Vagina (tissue), 2 donors: ENCODE results near the gene TTC22. TPM values are rescaled to one million over a fixed set of nuclear protein-coding genes. Genes with fewer than 3 reads are reported as not detected.

ENCODE experiments used
- DNase-seq, 2 donors: peaks; one replicate each; pipeline ENCODE4 v3.0.0-alpha.2; 2017; ENCODE audit errors: extremely low spot score in 2 of 2
- H3K27ac ChIP-seq: fragments of 200-600 bp; sonication (generic); one replicate; pipeline ENCODE4 v1.5.1; 2019
- H3K27me3 ChIP-seq: fragments of 200-600 bp; sonication (generic); one replicate; pipeline ENCODE4 v1.5.1; 2019
- H3K36me3 ChIP-seq, 2 donors: fragments of 200-600 bp; sonication (generic); one replicate each; pipeline ENCODE4 v1.5.1; 2017 to 2019
- H3K4me1 ChIP-seq: fragments of 200-600 bp; sonication (generic); one replicate; pipeline ENCODE4 v1.5.1; 2019
- H3K4me3 ChIP-seq, 2 donors: fragments of 200-600 bp; sonication (generic); 1 replicate in 1 of 2; 2 replicates in 1 of 2; pipeline ENCODE4 v1.5.1; 2016 to 2019
- H3K9me3 ChIP-seq: fragments of 200-600 bp; sonication (generic); one replicate; pipeline ENCODE4 v1.5.1; 2019
- CTCF ChIP-seq, 3 experiments: fragments of 450-650 bp in 2 of 3; fragments of 200-600 bp in 1 of 3; sonication (generic) in 1 of 3; IDR thresholded peaks; one replicate each; pipeline ENCODE4 v1.5.1; 2017 to 2019; ENCODE audit warnings: antibody characterized with exemption in 3 of 3, mild to moderate bottlenecking in 2 of 3, moderate library complexity in 2 of 3
- POLR2A ChIP-seq, 2 donors: fragments of 450-650 bp; IDR thresholded peaks; one replicate each; pipeline ENCODE4 v1.6.1; 2017; ENCODE audit warnings: antibody characterized with exemption in 2 of 2, mild to moderate bottlenecking in 2 of 2, moderate library complexity in 2 of 2
- POLR2AphosphoS5 ChIP-seq, 2 donors: sonication (generic); formaldehyde crosslinking; IDR thresholded peaks; one replicate each; pipeline ENCODE4 v1.9.0; 2017; ENCODE audit warnings: antibody characterized with exemption in 2 of 2, mild to moderate bottlenecking in 2 of 2, low read depth in 1 of 2; ENCODE audit not compliant: insufficient read depth in 1 of 2
- intact Hi-C: fragments of 100-400 bp; cut with DNase I; formaldehyde crosslinking; loops from one replicate; pipeline ENCODE4 v1.15.1; 2023
- total RNA-seq: library from RNA; depleted of rRNA; stranded (reverse); fragments of >200 nt; gene quantifications from one replicate; pipeline ENCODE4 v1.2.3, GENCODE V29; 2016

The TTC22 gene
- total RNA-seq, 1 donor from 2014 or later, result 43.5 TPM

- intact Hi-C loops, result no loop called here
- Histone ChIP-seq H3K4me1 (peaks cover 5% of the 10 kb centered on the region), H3K36me3 (no peaks in the 10 kb centered on the region), H3K27me3 (no peaks in the 10 kb centered on the region), H3K27ac (no peak overlapping the region), H3K9me3 (no peaks in the 10 kb centered on the region), H3K4me3 (no peak overlapping the region)
- no peak for TF ChIP-seq POLR2AphosphoS5 (IDR thresholded peaks at IDR 0.05; ENCODE audit: insufficient read depth in 1 of 2, low read depth in 1 of 2)
- no peak for TF ChIP-seq POLR2A (IDR thresholded peaks at IDR 0.05)
- TF ChIP-seq CTCF (IDR thresholded peaks at IDR 0.05), result no peak
- DNase-seq, result no peak
These were observed 13.5 kb downstream of the TTC22 start for GRCh38 chr1:54787604-54788003.

DNA sequence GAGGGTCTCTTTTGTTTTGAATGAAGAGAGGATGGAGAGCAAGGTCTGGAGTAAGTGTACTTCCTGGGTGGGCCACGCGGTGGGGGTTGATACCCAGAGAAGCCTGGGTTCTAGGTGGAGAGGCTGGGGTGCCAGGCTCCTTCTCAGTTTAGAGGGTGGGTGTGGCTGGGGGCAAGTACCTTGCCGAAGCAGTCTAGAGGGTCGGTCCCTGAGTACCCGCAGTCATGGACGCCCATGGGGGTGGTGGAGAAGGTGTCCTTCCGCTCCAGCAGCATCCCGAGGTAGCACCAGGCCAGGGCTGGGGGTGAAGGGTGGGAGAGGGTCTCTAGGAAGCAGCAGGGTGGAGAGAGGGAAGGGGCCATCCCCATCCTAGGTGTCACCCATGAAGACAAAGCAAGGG lies 14.3 kb downstream of the TTC22 start:
- no peak for TF ChIP-seq CTCF (IDR thresholded peaks at IDR 0.05)
- no peak for TF ChIP-seq POLR2AphosphoS5 (IDR thresholded peaks at IDR 0.05; ENCODE audit: insufficient read depth in 1 of 2, low read depth in 1 of 2)
- TF ChIP-seq POLR2A (IDR thresholded peaks at IDR 0.05), result no peak
- DNase-seq, result no peak
- no peaks in the 10 kb centered on the region for H3K27me3 ChIP-seq
- no peak overlapping the region for H3K27ac ChIP-seq
- intact Hi-C loops, result no loop called here
- no peaks in the 10 kb centered on the region for H3K4me1 ChIP-seq
- H3K4me3 ChIP-seq, result no peak overlapping the region
- H3K36me3 ChIP-seq, result no peaks in the 10 kb centered on the region
- no peaks in the 10 kb centered on the region for H3K9me3 ChIP-seq

- Histone ChIP-seq H3K4me3 (no peak overlapping the region), H3K27ac (no peak overlapping the region), H3K4me1 (no peaks in the 10 kb centered on the region), H3K9me3 (no peaks in the 10 kb centered on the region), H3K27me3 (no peaks in the 10 kb centered on the region), H3K36me3 (no peaks in the 10 kb centered on the region)
- intact Hi-C loops, result no loop called here
- DNase-seq, result no peak
- TF ChIP-seq CTCF (IDR thresholded peaks at IDR 0.05) (no peak), POLR2AphosphoS5 (IDR thresholded peaks at IDR 0.05; ENCODE audit: insufficient read depth in 1 of 2, low read depth in 1 of 2) (no peak)
These were observed 17.1 kb downstream of the TTC22 start for GRCh38 chr1:54784066-54784465.

DNA sequence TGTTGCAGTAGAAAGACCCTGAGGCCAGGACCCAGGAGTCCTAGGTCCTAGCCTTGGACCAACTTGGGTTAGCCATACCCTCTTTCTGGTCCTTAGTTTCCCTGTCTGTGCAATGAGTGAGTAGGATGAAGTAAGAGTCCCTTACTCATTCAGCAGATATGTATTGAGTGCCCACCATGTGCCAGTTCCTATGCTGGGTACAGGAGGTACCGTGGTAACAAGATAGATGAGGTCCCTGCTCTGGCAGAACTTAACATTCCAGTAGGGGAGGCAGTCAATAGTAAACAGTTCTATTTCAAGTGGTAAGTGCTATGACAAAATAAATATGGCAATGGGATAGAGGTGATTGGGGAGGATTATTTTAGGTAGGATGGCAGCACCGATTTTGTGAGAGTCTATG lies 18.5 kb downstream of the TTC22 start:
- DNase-seq, result no peak
- H3K27ac ChIP-seq, result no peak overlapping the region
- intact Hi-C loops, result no loop called here
- no peak overlapping the region for H3K4me3 ChIP-seq
- H3K27me3 ChIP-seq, result no peaks in the 10 kb centered on the region
- TF ChIP-seq POLR2A (IDR thresholded peaks at IDR 0.05) (no peak), POLR2AphosphoS5 (IDR thresholded peaks at IDR 0.05; ENCODE audit: insufficient read depth in 1 of 2, low read depth in 1 of 2) (no peak), CTCF (IDR thresholded peaks at IDR 0.05) (no peak)
- no peaks in the 10 kb centered on the region for H3K9me3 ChIP-seq
- H3K36me3 ChIP-seq, result no peaks in the 10 kb centered on the region
- no peaks in the 10 kb centered on the region for H3K4me1 ChIP-seq

GRCh38 chr1:54782156-54782555 lies 19.0 kb downstream of the TTC22 start:
- no peak for TF ChIP-seq CTCF (IDR thresholded peaks at IDR 0.05)
- TF ChIP-seq POLR2A (IDR thresholded peaks at IDR 0.05), result no peak
- no peak for TF ChIP-seq POLR2AphosphoS5 (IDR thresholded peaks at IDR 0.05; ENCODE audit: insufficient read depth in 1 of 2, low read depth in 1 of 2)
- no peaks in the 10 kb centered on the region for H3K4me1 ChIP-seq
- H3K36me3 ChIP-seq, result no peaks in the 10 kb centered on the region
- H3K9me3 ChIP-seq, result no peaks in the 10 kb centered on the region
- no peaks in the 10 kb centered on the region for H3K27me3 ChIP-seq
- intact Hi-C loops, result no loop called here
- DNase-seq, result no peak
- no peak overlapping the region for H3K27ac ChIP-seq
- H3K4me3 ChIP-seq, result no peak overlapping the region
